HG02938 (cell line): ENCODE measurements around the gene PDRG1.
A peak's percentile ranks its signal among the peaks of the same experiment; 100 is the strongest.

Experiments used
- ATAC-seq: cut with Tn5 transposase; IDR thresholded peaks from one replicate; pipeline ENCODE4 v1.9.1; 2021; ENCODE audit warnings: mild to moderate bottlenecking, moderate library complexity; ENCODE audit not compliant: unreplicated experiment

Gene PDRG1

DNA sequence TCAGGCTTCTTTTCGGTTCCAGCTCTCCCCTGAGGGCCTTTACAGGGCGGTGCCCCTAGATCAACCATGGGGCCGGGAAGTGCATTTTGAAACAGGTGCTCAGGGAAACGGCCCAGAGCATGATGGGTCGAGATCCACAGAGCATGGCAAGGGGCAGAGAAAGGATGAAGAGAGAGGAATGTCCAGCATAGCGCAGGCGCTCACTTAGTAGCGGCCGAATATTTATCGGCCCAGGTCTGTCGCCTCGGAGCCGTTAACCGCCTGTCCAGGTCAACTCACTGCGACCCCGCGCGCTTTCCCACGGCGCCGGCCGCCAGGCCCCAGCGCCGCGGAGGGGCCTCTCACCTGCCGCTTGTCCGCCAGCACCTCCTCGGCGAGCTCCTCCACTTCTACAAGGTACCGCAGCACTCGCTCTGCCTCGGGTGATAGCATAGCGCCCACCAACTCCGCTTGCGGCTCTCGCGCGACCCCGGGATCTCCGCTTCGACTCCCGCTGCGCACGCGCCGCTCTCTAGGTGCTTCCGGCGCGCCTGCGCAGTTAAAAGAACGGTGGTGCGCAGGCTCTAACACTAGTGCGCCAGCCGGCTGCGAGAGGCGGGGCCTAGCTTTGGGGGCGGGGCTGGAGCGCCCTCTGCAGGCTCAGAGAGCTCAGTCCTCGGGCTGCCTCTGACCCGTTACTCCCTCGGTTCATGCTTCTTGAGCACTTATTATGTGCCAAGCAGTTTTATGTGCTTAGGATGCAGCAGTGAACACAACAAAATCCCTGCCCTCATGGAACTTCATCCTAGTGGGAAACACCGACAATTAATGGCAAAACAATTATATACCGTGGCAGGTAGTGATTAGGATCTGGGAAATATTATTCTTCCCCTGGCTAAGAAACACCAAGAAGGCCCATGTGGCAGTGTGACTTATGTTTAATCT is at the start of gene PDRG1:
Gene PDRG1 (minus strand): TSS at position 517 of the 924 bp plus-strand sequence. CDS start 85 bp downstream, at position 432.
- ATAC-seq = peak; percentile 81

DNA sequence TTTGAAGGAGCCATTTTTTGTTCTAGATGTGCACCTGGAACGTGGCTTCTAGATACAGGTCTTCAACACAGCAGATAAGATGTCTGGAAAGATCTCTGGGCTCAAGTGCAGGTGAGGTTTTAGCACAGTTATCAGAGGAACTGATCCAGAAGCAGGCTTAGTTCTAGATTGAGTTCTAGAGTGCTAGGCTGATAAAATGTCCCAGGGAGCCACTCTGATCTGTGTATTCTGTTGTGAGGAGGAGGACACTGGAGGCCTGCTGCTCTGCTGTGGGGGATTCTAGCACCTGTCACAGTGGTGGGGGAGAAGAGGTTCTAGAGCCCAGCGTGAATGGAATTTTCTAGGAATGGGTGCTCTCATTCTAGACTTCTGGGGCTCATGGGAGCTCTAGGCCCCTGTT is 46.4 kb upstream of the PDRG1 start:
- no peak for ATAC-seq

DNA sequence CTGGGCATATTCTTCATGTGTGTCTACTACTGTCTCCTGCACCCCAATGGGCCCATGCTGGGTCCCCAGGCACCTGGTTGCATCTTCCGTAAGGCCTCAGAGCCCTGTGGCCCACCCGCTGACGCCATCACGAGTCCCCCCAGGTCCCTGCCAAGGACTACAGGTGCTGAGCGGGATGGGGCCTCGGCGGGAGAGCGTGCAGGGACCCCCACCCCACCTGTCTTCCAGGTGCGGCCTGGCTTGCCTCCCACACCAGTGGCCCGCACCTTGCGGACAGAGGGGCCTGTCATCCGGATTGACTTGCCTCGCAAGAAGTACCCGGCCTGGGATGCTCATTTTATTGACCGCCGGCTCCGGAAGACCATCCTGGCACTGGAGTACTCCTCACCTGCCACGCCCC is 45.1 kb upstream of the PDRG1 start:
- ATAC-seq = no peak

GRCh38 chr20:31992086-31992485 is 40.2 kb upstream of the PDRG1 start:
- no peak for ATAC-seq

- ATAC-seq = no peak
These were observed 39.5 kb upstream of the PDRG1 start for GRCh38 chr20:31991339-31991705.

GRCh38 chr20:31990641-31991338 is 38.9 kb upstream of the PDRG1 start:
- ATAC-seq = no peak

GRCh38 chr20:31989030-31989645 is 37.3 kb upstream of the PDRG1 start:
- no peak for ATAC-seq

DNA sequence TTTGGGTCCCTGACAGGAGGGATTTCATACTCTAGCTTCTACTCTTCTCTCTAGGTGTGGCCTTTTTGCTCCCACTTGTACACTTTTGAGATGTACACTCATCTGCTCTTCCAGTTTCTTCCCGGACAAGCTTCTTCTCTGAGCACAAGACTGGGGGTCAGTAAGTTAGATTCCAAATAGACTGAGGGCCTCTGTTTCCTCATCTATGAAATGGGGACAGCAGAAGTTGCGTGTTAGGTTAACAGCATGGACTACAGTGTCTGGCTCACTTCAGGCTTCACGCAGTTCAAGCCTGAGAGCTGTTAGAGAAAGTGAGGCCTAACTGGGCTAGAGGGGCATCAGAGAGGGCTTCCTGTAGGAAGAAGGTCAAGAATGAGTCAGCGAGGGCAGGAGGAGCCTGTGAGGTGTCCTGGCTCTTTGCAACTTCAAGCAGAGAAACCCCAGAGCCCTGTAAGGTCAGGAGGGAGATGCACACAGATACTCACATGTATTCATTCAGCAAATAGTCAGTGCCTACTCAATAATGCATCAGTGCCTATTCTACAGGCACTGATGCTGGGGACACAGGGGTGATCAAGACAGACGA is 36.7 kb upstream of the PDRG1 start:
- no peak for ATAC-seq

DNA sequence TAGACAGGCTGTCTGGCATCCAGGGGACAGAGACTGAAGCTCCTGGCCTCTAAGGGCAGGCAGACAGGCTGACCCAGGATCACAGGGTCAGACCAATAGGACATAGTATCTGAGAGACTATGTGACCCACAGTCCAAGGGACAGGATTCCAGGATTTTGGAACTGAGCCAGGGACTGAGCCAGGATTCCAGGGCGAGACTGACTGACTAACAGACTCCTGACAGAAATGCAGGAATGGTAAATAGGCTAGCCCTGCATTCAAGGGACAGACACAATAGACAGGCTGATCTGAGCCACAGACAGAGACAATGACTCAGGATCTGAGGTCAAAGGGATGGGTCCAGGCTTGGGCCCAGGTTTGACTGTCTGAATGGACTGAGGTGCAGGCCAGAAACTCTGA is 35.9 kb upstream of the PDRG1 start:
- no peak for ATAC-seq

- no peak for ATAC-seq
These were observed 33.2 kb upstream of the PDRG1 start for GRCh38 chr20:31984981-31985471.

DNA sequence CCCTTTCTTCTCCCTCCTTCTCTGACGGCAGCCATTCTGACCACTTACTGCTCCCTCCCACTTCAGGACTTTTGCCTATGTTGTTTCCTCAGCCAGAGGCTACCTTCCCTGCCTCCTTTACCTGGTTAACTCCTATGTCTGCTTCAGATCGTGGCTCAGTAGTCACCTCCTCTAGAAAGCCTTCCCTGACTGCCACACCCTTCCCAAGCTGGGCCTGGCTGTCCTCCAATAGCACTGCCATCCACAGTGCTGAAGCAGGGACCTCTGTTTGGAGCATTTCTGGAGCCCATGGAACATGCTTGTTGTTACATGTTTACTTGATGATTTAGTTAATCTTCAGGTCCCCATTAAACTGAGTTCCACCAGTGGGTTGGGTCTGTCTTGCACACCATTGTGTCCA is 29.9 kb upstream of the PDRG1 start:
- ATAC-seq = no peak

DNA sequence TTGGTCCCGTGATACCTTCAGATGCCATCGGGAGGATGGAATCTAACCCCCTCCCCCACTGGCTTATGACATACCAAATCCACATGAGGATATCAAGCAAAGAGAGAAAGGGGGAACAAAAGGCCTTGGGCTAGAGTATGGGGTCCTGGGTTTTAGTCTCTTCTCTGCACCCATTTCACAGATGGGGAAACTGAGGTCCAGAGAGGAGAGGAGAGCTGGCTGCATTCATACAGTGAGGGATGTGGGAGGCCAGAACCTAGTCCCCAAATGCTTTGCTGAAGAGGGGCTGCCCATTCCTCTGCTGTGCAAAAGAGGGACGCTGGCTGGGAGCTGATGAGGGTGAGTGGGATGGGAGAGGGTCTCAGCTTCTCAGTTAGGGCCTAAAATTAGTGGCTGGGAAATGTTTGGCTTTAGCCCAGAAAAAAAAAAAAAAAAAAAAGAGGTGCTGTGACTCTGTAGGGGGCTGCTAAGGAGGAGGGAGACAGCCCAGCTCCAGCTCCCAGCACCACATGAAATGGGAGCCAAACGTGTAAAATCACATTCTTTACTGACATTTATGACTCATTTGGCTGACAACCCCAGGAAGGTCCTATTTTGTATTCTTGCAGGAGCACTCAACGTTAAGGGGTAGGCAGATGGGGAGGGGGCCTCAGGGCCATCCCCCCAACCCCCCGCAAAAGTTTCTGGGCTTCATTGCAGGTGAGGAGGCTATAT is 28.0 kb upstream of the PDRG1 start:
- ATAC-seq = no peak

DNA sequence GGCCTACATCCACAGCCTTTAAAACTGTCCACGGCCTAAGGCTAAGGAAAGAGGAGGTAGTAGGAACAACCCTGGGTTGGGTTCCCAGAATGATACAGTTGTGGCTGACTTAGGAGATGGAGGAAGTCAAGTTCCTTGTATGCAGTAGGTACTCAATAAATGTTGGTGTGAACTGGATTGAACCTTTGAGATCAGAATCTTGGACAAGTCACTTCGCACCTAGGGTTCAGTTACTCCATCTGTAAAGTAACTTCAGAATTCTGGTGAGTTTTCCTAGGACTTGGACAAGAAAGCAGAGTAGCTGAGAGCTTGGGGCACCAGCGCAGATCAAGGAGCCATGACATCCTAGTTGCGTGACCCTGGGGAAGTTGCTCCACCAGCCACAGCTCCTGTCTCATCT is 25.2 kb upstream of the PDRG1 start:
- ATAC-seq = no peak

DNA sequence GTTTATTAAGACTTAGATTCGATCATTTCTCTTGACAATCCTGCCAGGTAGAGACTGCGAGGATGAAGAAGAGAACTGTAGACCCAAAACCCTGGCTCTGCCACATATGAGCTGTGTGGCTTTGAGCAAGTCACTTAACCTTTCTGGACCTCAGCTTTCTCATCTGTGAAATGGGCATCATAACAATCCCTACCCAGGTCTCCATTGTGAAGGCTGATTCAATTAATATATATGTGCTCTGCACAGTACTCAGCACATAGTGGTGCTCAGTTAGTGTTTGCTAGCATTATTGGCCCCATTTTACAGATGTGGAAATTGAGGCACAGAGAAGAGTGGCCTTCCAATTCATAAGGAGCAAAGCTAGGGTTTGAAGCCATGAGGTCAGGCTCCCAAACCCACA is 24.0 kb upstream of the PDRG1 start:
- no peak for ATAC-seq

GRCh38 chr20:31974951-31975487 is 23.2 kb upstream of the PDRG1 start:
- ATAC-seq = no peak

DNA sequence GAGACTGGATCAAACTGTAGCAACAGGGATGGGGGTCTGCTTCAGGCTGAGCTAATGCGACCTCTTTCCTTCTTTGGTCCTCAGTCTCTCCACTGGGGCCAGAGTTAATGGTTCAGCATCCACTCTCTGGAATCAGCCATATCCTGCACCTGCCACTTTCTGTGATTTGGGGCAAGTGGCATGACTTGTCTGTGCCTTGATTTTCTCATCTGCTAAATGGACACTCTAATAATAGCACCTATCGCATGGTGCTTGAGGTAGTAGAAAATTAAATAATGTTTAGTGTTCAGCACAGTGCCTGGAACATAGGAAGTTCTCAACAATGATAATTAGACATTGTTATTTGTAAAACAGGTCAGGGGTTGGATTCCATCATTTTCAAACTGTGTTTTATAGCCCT is 22.4 kb upstream of the PDRG1 start:
- ATAC-seq = no peak

GRCh38 chr20:31972471-31973021 is 20.7 kb upstream of the PDRG1 start:
- no peak for ATAC-seq

DNA sequence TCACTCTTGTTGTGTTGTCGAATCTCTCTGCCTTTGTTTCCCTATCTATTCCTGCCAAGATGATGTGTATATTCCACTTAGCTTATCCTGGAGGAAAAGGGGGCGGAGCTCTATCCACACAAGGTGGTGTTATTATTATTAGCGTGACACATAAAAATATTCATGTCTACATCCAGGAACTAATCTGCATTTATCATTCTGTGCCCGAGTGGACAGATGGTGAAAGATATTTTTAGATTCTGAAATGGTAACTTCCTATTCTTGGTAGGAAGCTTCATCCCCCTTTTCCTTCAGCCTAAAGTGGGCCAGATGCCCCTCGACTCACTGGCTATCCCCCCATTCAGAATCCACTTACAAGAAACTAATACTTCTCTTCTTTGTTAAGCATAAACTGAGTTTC is 18.1 kb upstream of the PDRG1 start:
- ATAC-seq = no peak

GRCh38 chr20:31968291-31969126 is 16.7 kb upstream of the PDRG1 start:
- peak; percentile 58 for ATAC-seq
